H9 (cell line): Measurements from ENCODE around the gene HYAL3. TPM values are rescaled to one million over a fixed set of nuclear protein-coding genes. Genes with fewer than 3 reads are reported as not detected.

Experiments used
- DNase-seq: peaks from one replicate; pipeline ENCODE4 v3.0.0-alpha.2; 2017
- H2AFZ ChIP-seq: one replicate; pipeline ENCODE4 v1.6.1; 2013; ENCODE audit warnings: mild to moderate bottlenecking, low read length, control low read depth, moderate library complexity
- H2AK5ac ChIP-seq: 2 replicates; pipeline ENCODE4 v1.6.1; 2013; ENCODE audit warnings: low read length, control low read depth, mixed read lengths; ENCODE audit not compliant: insufficient read length
- H2BK120ac ChIP-seq: one replicate; pipeline ENCODE4 v1.6.1; 2013; ENCODE audit warnings: low read depth, mild to moderate bottlenecking, low read length, control low read depth, inconsistent platforms; ENCODE audit not compliant: poor library complexity, severe bottlenecking
- H2BK12ac ChIP-seq: 2 replicates; pipeline ENCODE4 v1.6.1; 2013; ENCODE audit warnings: low read length, control low read depth, mixed read lengths, low read depth; ENCODE audit not compliant: insufficient read length
- H2BK15ac ChIP-seq: 2 replicates; pipeline ENCODE4 v1.6.1; 2013; ENCODE audit warnings: low read depth, low read length, control low read depth
- H2BK20ac ChIP-seq: one replicate; pipeline ENCODE4 v1.6.1; 2013; ENCODE audit warnings: low read depth, mild to moderate bottlenecking, low read length, control low read depth, inconsistent platforms; ENCODE audit not compliant: poor library complexity, severe bottlenecking
- H2BK5ac ChIP-seq: 2 replicates; pipeline ENCODE4 v1.6.1; 2013; ENCODE audit warnings: low read length, control low read depth, mixed read lengths; ENCODE audit not compliant: insufficient read length
- H3K14ac ChIP-seq: 2 replicates; pipeline ENCODE4 v1.6.1; 2013; ENCODE audit warnings: low read length, control low read depth; ENCODE audit not compliant: insufficient read depth
- H3K18ac ChIP-seq: 2 replicates; pipeline ENCODE4 v1.6.1; 2013; ENCODE audit warnings: low read depth, mild to moderate bottlenecking, mixed read lengths, low read length, control low read depth; ENCODE audit not compliant: insufficient read length
- H3K23ac ChIP-seq: 2 replicates; pipeline ENCODE4 v1.6.1; 2013; ENCODE audit warnings: low read length, control low read depth, mixed read lengths, low read depth; ENCODE audit not compliant: insufficient read length
- H3K23me2 ChIP-seq: 2 replicates; pipeline ENCODE4 v1.6.1; 2013; ENCODE audit warnings: low read depth, mild to moderate bottlenecking, mixed read lengths, low read length, control low read depth; ENCODE audit not compliant: insufficient read length, poor library complexity, severe bottlenecking
- H3K27ac ChIP-seq: 2 replicates; pipeline ENCODE4 v1.5.1; 2013; ENCODE audit warnings: low read length, control low read depth, mixed read lengths, low read depth; ENCODE audit not compliant: insufficient read length
- H3K27me3 ChIP-seq: 2 replicates; pipeline ENCODE4 v1.6.1; 2013; ENCODE audit warnings: low read length, control low read depth, inconsistent platforms; ENCODE audit not compliant: insufficient read depth
- H3K4ac ChIP-seq: 2 replicates; pipeline ENCODE4 v1.6.1; 2013; ENCODE audit warnings: low read depth, mild to moderate bottlenecking, control low read depth, inconsistent platforms, low read length, moderate library complexity
- H3K4me1 ChIP-seq: 2 replicates; pipeline ENCODE4 v1.6.1; 2013; ENCODE audit warnings: low read length, control low read depth, inconsistent platforms; ENCODE audit not compliant: insufficient read depth
- H3K4me2 ChIP-seq: 2 replicates; pipeline ENCODE4 v1.6.1; 2013; ENCODE audit warnings: low read length, control low read depth, mixed read lengths; ENCODE audit not compliant: insufficient read length, insufficient read depth
- H3K56ac ChIP-seq: 2 replicates; pipeline ENCODE4 v1.6.1; 2013; ENCODE audit warnings: low read depth, mild to moderate bottlenecking, mixed read lengths, low read length, control low read depth; ENCODE audit not compliant: insufficient read length
- H3K79me1 ChIP-seq: 2 replicates; pipeline ENCODE4 v1.6.1; 2013; ENCODE audit warnings: low read depth, mild to moderate bottlenecking, moderate library complexity, low read length, control low read depth, inconsistent platforms; ENCODE audit not compliant: insufficient read depth, poor library complexity, severe bottlenecking
- H3K79me2 ChIP-seq: 2 replicates; pipeline ENCODE4 v1.6.1; 2013; ENCODE audit warnings: low read length, control low read depth, inconsistent platforms; ENCODE audit not compliant: insufficient read depth
- H3K9ac ChIP-seq: 2 replicates; pipeline ENCODE4 v1.6.1; 2013; ENCODE audit warnings: low read length, control low read depth, mixed read lengths; ENCODE audit not compliant: insufficient read length; ENCODE audit errors: extremely low read depth
- H3K9me3 ChIP-seq: one replicate; pipeline ENCODE4 v1.6.1; 2013; ENCODE audit warnings: low read depth, low read length, inconsistent platforms; ENCODE audit not compliant: control insufficient read depth
- H3T11ph ChIP-seq: one replicate; pipeline ENCODE4 v1.6.1; 2013; ENCODE audit warnings: mild to moderate bottlenecking, low read length, control low read depth, inconsistent platforms
- H4K20me1 ChIP-seq: one replicate; pipeline ENCODE4 v1.6.1; 2013; ENCODE audit not compliant: control insufficient read depth, insufficient read length, insufficient read depth
- H4K5ac ChIP-seq: 2 replicates; pipeline ENCODE4 v1.6.1; 2013; ENCODE audit warnings: low read depth, mild to moderate bottlenecking, mixed read lengths, low read length, control low read depth; ENCODE audit not compliant: insufficient read length
- H4K8ac ChIP-seq: replicated peaks from 2 replicates; pipeline ENCODE4 v1.6.1; 2013; ENCODE audit warnings: low read length, control low read depth, mixed read lengths, low read depth; ENCODE audit not compliant: insufficient read length
- H4K91ac ChIP-seq: 2 replicates; pipeline ENCODE4 v1.6.1; 2013; ENCODE audit warnings: low read depth, mild to moderate bottlenecking, moderate library complexity, mixed read lengths, low read length, control low read depth; ENCODE audit not compliant: insufficient read length
- H3K27ac Mint-ChIP-seq, 3 experiments: 2 replicates in 2 of 3; 3 replicates in 1 of 3; pipeline ENCODE4 v1.8.0; 2020 to 2021; ENCODE audit warnings: mixed read lengths in 3 of 3, mild to moderate bottlenecking in 1 of 3, moderate library complexity in 1 of 3
- H3K27me3 Mint-ChIP-seq: 2 replicates; pipeline ENCODE4 v1.8.0; 2021; ENCODE audit warnings: low read depth, mild to moderate bottlenecking, moderate library complexity, mixed read lengths
- H3K36me3 Mint-ChIP-seq, 3 experiments: 2 replicates in 2 of 3; 3 replicates in 1 of 3; pipeline ENCODE4 v1.8.0; 2020 to 2021; ENCODE audit warnings: low read depth in 3 of 3, mixed read lengths in 3 of 3; ENCODE audit not compliant: insufficient read depth in 1 of 3
- H3K4me1 Mint-ChIP-seq, 2 experiments: 2 replicates each; pipeline ENCODE4 v1.8.0; 2020; ENCODE audit warnings: mixed read lengths in 2 of 2
- H3K4me3 Mint-ChIP-seq, 2 experiments: 2 replicates in 1 of 2; 3 replicates in 1 of 2; pipeline ENCODE4 v1.8.0; 2020 to 2021; ENCODE audit warnings: mild to moderate bottlenecking in 2 of 2, mixed read lengths in 2 of 2, moderate library complexity in 1 of 2
- H3K9me3 Mint-ChIP-seq, 2 experiments: 2 replicates in 1 of 2; 3 replicates in 1 of 2; pipeline ENCODE4 v1.8.0; 2020; ENCODE audit warnings: mild to moderate bottlenecking in 2 of 2, mixed read lengths in 2 of 2, moderate library complexity in 1 of 2
- CTCF ChIP-seq: fragments of 200-600 bp; sonication (generic); conservative IDR thresholded peaks from 3 replicates; pipeline ENCODE4 v1.8.0; 2021; ENCODE audit warnings: antibody characterized with exemption, mild to moderate bottlenecking
- WGBS: extraction: QIAGEN DNeasy Blood & Tissue Kit; methylation state at CpG from one replicate; pipeline ENCODE4 v1.1.7; 2013; ENCODE audit warnings: missing lambda C conversion rate, low lambda C conversion rate, mixed read lengths; ENCODE audit not compliant: insufficient read length; ENCODE audit errors: extremely low coverage; 5-methylcytosine and 5-hydroxymethylcytosine counted together
- total RNA-seq: library from RNA; stranded (reverse); gene quantifications from 2 replicates; pipeline ENCODE4 v1.2.1, GENCODE V29; 2021

The HYAL3 gene
- total RNA-seq, 1 experiment from 2014 or later: 3.1 TPM

- H3K4ac ChIP-seq: no peak overlapping the region
- no peaks in the 10 kb centered on the region for H3K4me1 ChIP-seq
- Mint-ChIP-seq H3K9me3 (no peaks in the 10 kb centered on the region), H3K27me3 (peaks cover 56% of the 10 kb centered on the region), H3K36me3 (no peaks in the 10 kb centered on the region; a peak in 1 of 7 replicates), H3K4me1 (peaks cover 19 to 22% of the 10 kb centered on the region in 2 experiments), H3K4me3 (no peak overlapping the region), H3K27ac (peak overlapping the region in 1 of 3 experiments; percentile 95; a peak in 1 of 7 replicates)
- no peak for TF ChIP-seq CTCF
- no peaks in the 10 kb centered on the region for H4K20me1 ChIP-seq
- H3K79me2 ChIP-seq: no peaks in the 10 kb centered on the region
- H4K91ac ChIP-seq: no peak overlapping the region
- no CpG with 5 or more reads among the region's 4 CpGs for WGBS
- no peaks in the 10 kb centered on the region for H3K9me3 ChIP-seq
- no peak overlapping the region for H2BK5ac ChIP-seq
- H3K79me1 ChIP-seq: no peaks in the 10 kb centered on the region
- H3K56ac ChIP-seq: no peak overlapping the region
- no peak overlapping the region for H3K27ac ChIP-seq
- no peak overlapping the region for H3K14ac ChIP-seq
- H2BK20ac ChIP-seq: no peak overlapping the region
- H3T11ph ChIP-seq: no peak overlapping the region
- no peak overlapping the region for H4K8ac ChIP-seq
- DNase-seq: no peak
- peaks cover 12% of the 10 kb centered on the region; the same call in 1 of the 2 replicates for H3K27me3 ChIP-seq
- H3K9ac ChIP-seq: no peak overlapping the region
- no peak overlapping the region for H2AFZ ChIP-seq
- no peak overlapping the region for H2BK12ac ChIP-seq
- H3K23ac ChIP-seq: no peak overlapping the region
- no peak overlapping the region for H2BK120ac ChIP-seq
- no peak overlapping the region for H3K4me2 ChIP-seq
- H2AK5ac ChIP-seq: no peak overlapping the region
- H3K23me2 ChIP-seq: peaks cover 6% of the 10 kb centered on the region
- no peak overlapping the region for H2BK15ac ChIP-seq
- no peak overlapping the region for H3K18ac ChIP-seq
- H4K5ac ChIP-seq: no peak overlapping the region
These were observed 20.9 kb downstream of the HYAL3 start for GRCh38 chr3:50278123-50278879.
